GM10847 (cell line): ENCODE measurements around the gene ETFBKMT.

Experiments used
- POLR2A ChIP-seq: IDR thresholded peaks from 2 replicates; pipeline ENCODE4 v1.6.1; 2011; ENCODE audit not compliant: insufficient read length; ENCODE audit errors: extremely low read depth

Gene ETFBKMT

DNA sequence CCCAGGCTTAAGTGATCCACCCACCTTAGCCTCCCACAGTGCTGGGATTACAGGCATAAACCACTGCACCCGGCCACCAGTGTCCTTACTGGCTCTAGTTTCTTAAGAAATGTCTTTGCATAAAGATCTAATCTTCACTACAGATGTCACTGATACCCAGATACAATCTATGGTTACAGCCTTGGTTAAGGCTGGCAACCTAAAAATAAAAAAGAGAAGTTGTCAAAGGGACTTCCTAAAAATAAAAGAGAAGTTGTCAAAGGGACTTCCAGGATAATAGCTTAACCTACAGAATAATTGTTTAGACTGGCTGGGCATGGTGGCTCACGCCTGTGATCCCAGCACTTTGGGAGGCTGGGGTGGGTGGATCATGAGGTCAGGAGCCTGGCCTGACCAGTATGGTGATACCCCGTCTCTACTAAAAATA, 27.6 kb downstream of the ETFBKMT start:
- TF ChIP-seq POLR2A = no peak

- no peak for TF ChIP-seq POLR2A
Observed at GRCh38 chr12:31702047-31702446, 42.6 kb downstream of the ETFBKMT start.

- TF ChIP-seq POLR2A = no peak
Observed at GRCh38 chr12:31705621-31706020, 46.1 kb downstream of the ETFBKMT start.

GRCh38 chr12:31710021-31710818, 50.7 kb downstream of the ETFBKMT start:
- TF ChIP-seq POLR2A = no peak

- no peak for TF ChIP-seq POLR2A
Observed at GRCh38 chr12:31712877-31713276, 53.4 kb downstream of the ETFBKMT start.

- no peak for TF ChIP-seq POLR2A
Observed at GRCh38 chr12:31714406-31715271, 55.2 kb downstream of the ETFBKMT start.

- TF ChIP-seq POLR2A = no peak
Observed at GRCh38 chr12:31715283-31715825, 55.9 kb downstream of the ETFBKMT start.

DNA sequence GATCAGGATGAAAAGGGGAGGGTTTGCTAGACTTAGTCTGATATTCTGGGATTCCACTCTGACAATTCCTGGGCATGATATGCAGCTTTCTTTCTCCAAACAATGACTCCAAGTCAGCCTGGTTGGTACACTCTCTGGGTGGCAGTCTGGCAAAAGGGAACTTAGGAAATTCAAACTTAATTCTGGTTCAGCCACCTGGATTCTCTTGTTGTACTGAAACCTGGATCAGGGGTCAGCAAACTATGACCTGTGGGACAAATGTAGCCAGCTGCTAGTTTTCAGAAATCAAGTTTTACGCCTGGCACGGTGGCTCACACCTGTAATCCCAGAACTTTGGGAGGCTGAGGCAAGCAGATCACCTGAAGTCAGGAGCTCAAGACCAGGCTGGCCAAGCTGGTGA, 63.1 kb downstream of the ETFBKMT start:
- no peak for TF ChIP-seq POLR2A
